Measurements from ENCODE around the gene ERAL1. TPM values are rescaled to one million over a fixed set of nuclear protein-coding genes. Genes with fewer than 3 reads are reported as not detected.

ERAL1 gene
- total and polyA plus RNA-seq, 2 of the 13 experiments (the other 11 are each of a cell fraction or from before 2014, with no cell fraction given), result 46.9 to 72.2 TPM

DNA sequence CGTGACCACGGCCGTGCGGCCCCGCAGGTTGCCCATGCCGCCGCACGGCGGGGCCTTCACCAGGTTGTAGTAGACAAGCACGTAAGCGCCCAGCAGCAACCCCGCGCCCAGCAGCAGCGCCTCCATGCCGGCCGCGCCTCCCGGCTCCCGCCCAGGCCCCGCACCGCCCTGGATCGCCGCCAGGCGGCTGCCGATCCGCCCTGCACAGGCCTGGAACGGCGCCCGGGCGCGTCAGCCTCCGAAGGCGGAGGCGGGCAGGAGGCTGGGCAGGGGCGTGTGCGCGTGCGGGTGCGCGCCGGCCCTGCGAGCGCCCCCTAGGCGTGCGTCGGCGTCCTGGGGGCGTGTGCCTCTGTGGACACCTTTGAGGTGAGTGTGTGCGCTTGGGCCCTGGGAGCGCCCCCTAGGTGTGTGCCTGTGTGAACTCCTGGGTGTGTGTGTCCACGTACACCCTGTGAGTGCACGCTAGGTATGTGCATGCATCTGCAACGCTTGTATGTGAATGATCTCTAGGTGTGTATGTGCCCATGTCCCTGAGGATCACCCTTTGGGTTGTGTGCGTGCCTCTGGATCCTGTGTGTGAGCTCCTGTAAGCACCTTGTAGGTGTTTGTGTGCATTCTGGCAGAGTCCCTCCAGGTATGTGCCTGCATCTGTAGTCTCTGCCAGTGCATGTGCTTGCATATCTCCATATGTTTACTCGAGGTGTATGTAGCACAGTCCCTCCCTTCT is 48.2 kb downstream of the ERAL1 start, which contains the start of gene DHRS13 (continued):
- TF ChIP-seq, protein P1, sequence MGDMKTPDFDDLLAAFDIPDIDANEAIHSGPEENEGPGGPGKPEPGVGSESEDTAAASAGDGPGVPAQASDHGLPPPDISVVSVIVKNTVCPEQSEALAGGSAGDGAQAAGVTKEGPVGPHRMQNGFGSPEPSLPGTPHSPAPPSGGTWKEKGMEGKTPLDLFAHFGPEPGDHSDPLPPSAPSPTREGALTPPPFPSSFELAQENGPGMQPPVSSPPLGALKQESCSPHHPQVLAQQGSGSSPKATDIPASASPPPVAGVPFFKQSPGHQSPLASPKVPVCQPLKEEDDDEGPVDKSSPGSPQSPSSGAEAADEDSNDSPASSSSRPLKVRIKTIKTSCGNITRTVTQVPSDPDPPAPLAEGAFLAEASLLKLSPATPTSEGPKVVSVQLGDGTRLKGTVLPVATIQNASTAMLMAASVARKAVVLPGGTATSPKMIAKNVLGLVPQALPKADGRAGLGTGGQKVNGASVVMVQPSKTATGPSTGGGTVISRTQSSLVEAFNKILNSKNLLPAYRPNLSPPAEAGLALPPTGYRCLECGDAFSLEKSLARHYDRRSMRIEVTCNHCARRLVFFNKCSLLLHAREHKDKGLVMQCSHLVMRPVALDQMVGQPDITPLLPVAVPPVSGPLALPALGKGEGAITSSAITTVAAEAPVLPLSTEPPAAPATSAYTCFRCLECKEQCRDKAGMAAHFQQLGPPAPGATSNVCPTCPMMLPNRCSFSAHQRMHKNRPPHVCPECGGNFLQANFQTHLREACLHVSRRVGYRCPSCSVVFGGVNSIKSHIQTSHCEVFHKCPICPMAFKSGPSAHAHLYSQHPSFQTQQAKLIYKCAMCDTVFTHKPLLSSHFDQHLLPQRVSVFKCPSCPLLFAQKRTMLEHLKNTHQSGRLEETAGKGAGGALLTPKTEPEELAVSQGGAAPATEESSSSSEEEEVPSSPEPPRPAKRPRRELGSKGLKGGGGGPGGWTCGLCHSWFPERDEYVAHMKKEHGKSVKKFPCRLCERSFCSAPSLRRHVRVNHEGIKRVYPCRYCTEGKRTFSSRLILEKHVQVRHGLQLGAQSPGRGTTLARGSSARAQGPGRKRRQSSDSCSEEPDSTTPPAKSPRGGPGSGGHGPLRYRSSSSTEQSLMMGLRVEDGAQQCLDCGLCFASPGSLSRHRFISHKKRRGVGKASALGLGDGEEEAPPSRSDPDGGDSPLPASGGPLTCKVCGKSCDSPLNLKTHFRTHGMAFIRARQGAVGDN (CRISPR knock-in tag; IDR thresholded peaks at IDR 0.05), result peak; percentile 92
- TF ChIP-seq, protein P2, sequence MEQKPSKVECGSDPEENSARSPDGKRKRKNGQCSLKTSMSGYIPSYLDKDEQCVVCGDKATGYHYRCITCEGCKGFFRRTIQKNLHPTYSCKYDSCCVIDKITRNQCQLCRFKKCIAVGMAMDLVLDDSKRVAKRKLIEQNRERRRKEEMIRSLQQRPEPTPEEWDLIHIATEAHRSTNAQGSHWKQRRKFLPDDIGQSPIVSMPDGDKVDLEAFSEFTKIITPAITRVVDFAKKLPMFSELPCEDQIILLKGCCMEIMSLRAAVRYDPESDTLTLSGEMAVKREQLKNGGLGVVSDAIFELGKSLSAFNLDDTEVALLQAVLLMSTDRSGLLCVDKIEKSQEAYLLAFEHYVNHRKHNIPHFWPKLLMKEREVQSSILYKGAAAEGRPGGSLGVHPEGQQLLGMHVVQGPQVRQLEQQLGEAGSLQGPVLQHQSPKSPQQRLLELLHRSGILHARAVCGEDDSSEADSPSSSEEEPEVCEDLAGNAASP (CRISPR knock-in tag; IDR thresholded peaks at IDR 0.05; ENCODE audit: borderline replicate concordance), result peak; percentile 71; the same call in 1 of the 2 replicates
- TF ChIP-seq FOXJ3 (CRISPR knock-in tag; IDR thresholded peaks at IDR 0.05; ENCODE audit: borderline replicate concordance) (no peak), CAMTA2 (CRISPR knock-in tag; IDR thresholded peaks at IDR 0.05; ENCODE audit: borderline replicate concordance) (peak; percentile 22; the same call in 1 of the 2 replicates), ZNF232 (CRISPR knock-in tag; IDR thresholded peaks at IDR 0.05; ENCODE audit: borderline replicate concordance) (no peak), ZNF451 (CRISPR knock-in tag; IDR thresholded peaks at IDR 0.05) (peak; percentile 93), SRF (IDR thresholded peaks at IDR 0.05; ENCODE audit: low read depth, low read length) (no peak), KLF12 (CRISPR knock-in tag; IDR thresholded peaks at IDR 0.05; ENCODE audit: borderline replicate concordance) (peak; percentile 86; the same call in 1 of the 2 replicates), SALL1 (CRISPR knock-in tag; IDR thresholded peaks at IDR 0.05) (peak; percentile 91), ZNF619 (CRISPR knock-in tag; IDR thresholded peaks at IDR 0.05) (peak; percentile 85), MED13 (CRISPR knock-in tag; IDR thresholded peaks at IDR 0.05) (no peak), ZFP36L2 (CRISPR knock-in tag; IDR thresholded peaks at IDR 0.05) (no peak), GTF3A (CRISPR knock-in tag; conservative IDR thresholded peaks at IDR 0.05) (peak; percentile 96), ZNF136 (CRISPR knock-in tag; IDR thresholded peaks at IDR 0.05; ENCODE audit: low read depth) (no peak; the same call in 1 of the 2 replicates), NONO (IDR thresholded peaks at IDR 0.05) (no peak), NONO (CRISPR knock-in tag; conservative IDR thresholded peaks at IDR 0.05) (peak; percentile 96)
- TF ChIP-seq, protein P3, sequence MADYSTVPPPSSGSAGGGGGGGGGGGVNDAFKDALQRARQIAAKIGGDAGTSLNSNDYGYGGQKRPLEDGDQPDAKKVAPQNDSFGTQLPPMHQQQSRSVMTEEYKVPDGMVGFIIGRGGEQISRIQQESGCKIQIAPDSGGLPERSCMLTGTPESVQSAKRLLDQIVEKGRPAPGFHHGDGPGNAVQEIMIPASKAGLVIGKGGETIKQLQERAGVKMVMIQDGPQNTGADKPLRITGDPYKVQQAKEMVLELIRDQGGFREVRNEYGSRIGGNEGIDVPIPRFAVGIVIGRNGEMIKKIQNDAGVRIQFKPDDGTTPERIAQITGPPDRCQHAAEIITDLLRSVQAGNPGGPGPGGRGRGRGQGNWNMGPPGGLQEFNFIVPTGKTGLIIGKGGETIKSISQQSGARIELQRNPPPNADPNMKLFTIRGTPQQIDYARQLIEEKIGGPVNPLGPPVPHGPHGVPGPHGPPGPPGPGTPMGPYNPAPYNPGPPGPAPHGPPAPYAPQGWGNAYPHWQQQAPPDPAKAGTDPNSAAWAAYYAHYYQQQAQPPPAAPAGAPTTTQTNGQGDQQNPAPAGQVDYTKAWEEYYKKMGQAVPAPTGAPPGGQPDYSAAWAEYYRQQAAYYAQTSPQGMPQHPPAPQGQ (CRISPR knock-in tag; IDR thresholded peaks at IDR 0.05; ENCODE audit: borderline replicate concordance), result 0 out of 2 replicates have a peak, but pooled peaks have one; percentile 81
- TF ChIP-seq, protein P4, sequence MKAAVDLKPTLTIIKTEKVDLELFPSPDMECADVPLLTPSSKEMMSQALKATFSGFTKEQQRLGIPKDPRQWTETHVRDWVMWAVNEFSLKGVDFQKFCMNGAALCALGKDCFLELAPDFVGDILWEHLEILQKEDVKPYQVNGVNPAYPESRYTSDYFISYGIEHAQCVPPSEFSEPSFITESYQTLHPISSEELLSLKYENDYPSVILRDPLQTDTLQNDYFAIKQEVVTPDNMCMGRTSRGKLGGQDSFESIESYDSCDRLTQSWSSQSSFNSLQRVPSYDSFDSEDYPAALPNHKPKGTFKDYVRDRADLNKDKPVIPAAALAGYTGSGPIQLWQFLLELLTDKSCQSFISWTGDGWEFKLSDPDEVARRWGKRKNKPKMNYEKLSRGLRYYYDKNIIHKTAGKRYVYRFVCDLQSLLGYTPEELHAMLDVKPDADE (CRISPR knock-in tag; IDR thresholded peaks at IDR 0.05), result no peak

All from HepG2 (cell line).